AG04449 (cell line): ENCODE results near the gene DSTYK.

ENCODE experiments used
- CTCF ChIA-PET: fragments of 350-600 bp; formaldehyde crosslinking; extraction: SDS; loops from one replicate; lab custom pipeline; 2021; ENCODE audit warnings: antibody characterized with exemption; lab: Yijun Ruan, JAX
- POLR2A ChIA-PET: fragments of 400-600, 350-600 bp; formaldehyde crosslinking; extraction: SDS; loops from one replicate; lab custom pipeline; 2020; ENCODE audit warnings: antibody characterized with exemption, inconsistent platforms; lab: Yijun Ruan, JAX
- DNase-seq: peaks from one replicate; pipeline ENCODE4 v3.0.0-alpha.2; 2010; ENCODE audit warnings: low read depth, low spot score
- H3K4me3 ChIP-seq: 2 replicates; pipeline ENCODE4 v1.5.1; 2011; ENCODE audit warnings: low read depth, mild to moderate bottlenecking, control low read depth, low read length
- TF ChIP-seq, protein P1 (sequence below): IDR thresholded peaks from one replicate; pipeline ENCODE4 v1.5.1; 2011; ENCODE audit warnings: mild to moderate bottlenecking, moderate library complexity, low read length, control low read depth, inconsistent platforms; ENCODE audit not compliant: insufficient read depth; ENCODE audit errors: missing control alignments

Gene DSTYK

DNA sequence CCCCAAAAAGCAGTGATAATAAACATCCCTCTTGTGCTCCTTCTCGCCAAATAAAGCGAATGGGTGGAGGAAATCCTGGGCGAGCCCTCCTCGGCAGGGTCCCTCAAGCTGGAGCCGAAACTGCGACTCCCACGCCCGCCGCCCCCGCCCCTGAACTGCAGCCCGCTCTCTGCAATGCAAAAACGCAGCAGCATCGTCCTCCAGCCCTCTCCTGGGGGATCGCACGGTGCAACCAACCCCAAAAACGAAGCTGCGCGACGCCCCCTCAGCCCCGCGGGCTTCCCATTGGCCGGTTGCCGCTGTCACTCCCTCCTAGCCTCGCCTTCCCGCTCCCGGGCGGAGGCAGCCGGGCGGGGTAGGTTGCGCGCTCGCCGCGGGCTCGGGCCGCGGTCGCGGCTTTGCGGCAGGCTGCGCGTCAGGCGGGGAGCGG, 16.1 kb upstream of the DSTYK start, which contains the start of gene TMCC2:
TSS of gene TMCC2 (plus strand) at position 363 of the 430 bp plus-strand sequence. CDS start 619 bp downstream, outside the sequence.
- TF ChIP-seq, protein P1, sequence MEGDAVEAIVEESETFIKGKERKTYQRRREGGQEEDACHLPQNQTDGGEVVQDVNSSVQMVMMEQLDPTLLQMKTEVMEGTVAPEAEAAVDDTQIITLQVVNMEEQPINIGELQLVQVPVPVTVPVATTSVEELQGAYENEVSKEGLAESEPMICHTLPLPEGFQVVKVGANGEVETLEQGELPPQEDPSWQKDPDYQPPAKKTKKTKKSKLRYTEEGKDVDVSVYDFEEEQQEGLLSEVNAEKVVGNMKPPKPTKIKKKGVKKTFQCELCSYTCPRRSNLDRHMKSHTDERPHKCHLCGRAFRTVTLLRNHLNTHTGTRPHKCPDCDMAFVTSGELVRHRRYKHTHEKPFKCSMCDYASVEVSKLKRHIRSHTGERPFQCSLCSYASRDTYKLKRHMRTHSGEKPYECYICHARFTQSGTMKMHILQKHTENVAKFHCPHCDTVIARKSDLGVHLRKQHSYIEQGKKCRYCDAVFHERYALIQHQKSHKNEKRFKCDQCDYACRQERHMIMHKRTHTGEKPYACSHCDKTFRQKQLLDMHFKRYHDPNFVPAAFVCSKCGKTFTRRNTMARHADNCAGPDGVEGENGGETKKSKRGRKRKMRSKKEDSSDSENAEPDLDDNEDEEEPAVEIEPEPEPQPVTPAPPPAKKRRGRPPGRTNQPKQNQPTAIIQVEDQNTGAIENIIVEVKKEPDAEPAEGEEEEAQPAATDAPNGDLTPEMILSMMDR = no peak
- DNase-seq = no peak
- H3K4me3 ChIP-seq = peak within 1 kb of the TSS; percentile 73
- CTCF ChIA-PET = interaction anchor here (1.1 to 4.7 kb wide), 7 partner anchors 15 to 107 kb away, joined by 4 to 37 read pairs (median 11); no protein-coding TSS in a partner anchor
- POLR2A ChIA-PET = interaction anchor here (0.7 to 1.2 kb wide), 4 partner anchors 16 to 31 kb away, joined by 3 to 4 read pairs (median 4); partner anchors contain the start of gene DSTYK

DNA sequence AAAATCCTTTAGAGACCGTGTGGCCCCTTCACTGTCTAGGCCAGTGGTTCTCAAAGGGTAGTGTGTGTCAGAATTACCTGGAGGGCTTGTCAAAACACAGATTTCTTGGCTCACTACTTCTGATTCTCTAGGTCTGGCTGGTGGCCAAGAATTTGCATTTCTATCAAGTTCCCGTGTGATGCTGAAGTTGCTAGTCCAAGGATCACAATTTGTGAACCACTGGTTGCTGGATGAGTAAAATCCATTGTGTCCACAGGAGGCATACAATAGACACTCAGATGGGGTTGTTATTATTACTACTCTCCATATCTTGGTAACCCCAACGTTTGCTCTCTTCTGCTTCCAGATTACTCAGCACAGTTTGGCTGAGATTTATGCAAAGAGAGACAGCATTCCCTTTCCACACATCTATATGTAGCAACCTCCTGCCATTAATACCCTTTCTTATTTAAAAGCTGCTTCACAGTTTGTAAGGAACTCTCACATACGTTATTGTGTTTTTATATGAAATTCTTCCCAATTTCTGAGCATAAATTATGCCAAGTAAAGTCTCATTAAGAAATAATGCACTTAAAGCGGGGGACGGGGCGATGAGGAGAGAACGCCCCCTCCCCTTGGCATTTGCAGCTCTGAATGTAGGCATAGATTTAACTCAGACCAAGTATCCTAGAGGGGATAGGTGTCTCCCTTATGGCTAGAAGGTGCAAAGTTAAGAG, 15.5 kb upstream of the DSTYK start:
- ChIA-PET CTCF (interaction anchor here (1.3 to 4.7 kb wide), 6 partner anchors 19 to 98 kb away, joined by 4 to 37 read pairs (median 14); no protein-coding TSS in a partner anchor), POLR2A (interaction anchor here (0.7 to 1.1 kb wide), 2 partner anchors 16 to 17 kb away, joined by 3 to 4 read pairs; partner anchors contain the start of gene DSTYK)
- H3K4me3 ChIP-seq = peak overlapping the region; percentile 73
- DNase-seq = no peak
- TF ChIP-seq, protein P1 = no peak

GRCh38 chr1:205225901-205226765, 14.6 kb upstream of the DSTYK start:
- ChIA-PET CTCF (interaction anchor here (0.8 to 2.9 kb wide), 4 partner anchors 30 to 105 kb away, joined by 3 to 11 read pairs (median 6); partner anchors contain the start of gene RBBP5), POLR2A (interaction anchor here (0.7 to 1.2 kb wide), 2 partner anchors 15 to 104 kb away, joined by 3 read pairs; partner anchors contain the start of genes DSTYK and RBBP5)
- TF ChIP-seq, protein P1 = no peak
- H3K4me3 ChIP-seq = no peak overlapping the region
- peak; percentile 47 for DNase-seq

DNA sequence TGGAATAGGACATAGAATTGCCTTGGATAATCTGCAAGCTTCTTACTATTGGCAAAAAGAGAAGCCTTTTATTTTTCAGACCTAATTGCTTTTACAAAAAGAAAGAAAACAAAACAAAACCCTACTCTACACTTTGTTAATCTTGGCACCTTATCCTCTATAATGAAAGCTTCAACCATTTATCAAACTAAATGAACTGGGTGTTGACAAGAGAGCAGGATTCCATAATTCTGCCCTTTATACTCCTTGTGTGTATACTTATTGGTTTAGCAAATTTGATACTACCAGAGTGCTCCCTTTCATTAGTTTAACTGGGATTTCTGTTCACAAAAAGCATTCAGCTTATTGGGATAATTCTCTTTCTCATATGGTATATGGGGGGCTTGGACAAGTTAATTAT, 13.2 kb upstream of the DSTYK start:
- ChIA-PET CTCF (interaction anchor here (1.0 to 1.1 kb wide), 2 partner anchors 83 to 163 kb away, joined by 3 to 4 read pairs; no protein-coding TSS in a partner anchor), POLR2A (no interaction called here)
- DNase-seq = no peak
- H3K4me3 ChIP-seq = no peak overlapping the region
- TF ChIP-seq, protein P1 = no peak

- ChIA-PET CTCF (interaction anchor here (1.0 kb wide), 1 partner anchor 53 kb away, joined by 3 read pairs; no protein-coding TSS in a partner anchor), POLR2A (interaction anchor here (0.9 kb wide), 1 partner anchor 78 kb away, joined by 4 read pairs; no protein-coding TSS in a partner anchor)
- H3K4me3 ChIP-seq = no peak overlapping the region
- TF ChIP-seq, protein P1 = no peak
- DNase-seq = no peak
These were observed 8.9 kb upstream of the DSTYK start for GRCh38 chr1:205220421-205220820.
